Renal pelvis (tissue), 4 donors: ENCODE results near the gene B4GAT1. TPM values are rescaled to one million over a fixed set of nuclear protein-coding genes. Genes with fewer than 3 reads are reported as not detected.
"Not testable (repeated sequence)": the region's sequence is repeated elsewhere in the genome, so short reads cannot be mapped to it uniquely, and the experiment has no call there.

Experiments used
- DNase-seq: peaks from one replicate; pipeline ENCODE4 v3.0.0-alpha.2; 2013
- polyA plus RNA-seq, 3 donors: library from polyadenylated mRNA; unstranded; fragments of 120-200 nt; gene quantifications; one replicate each; pipeline ENCODE4 v1.2.1, GENCODE V29; 2013; ENCODE audit not compliant: insufficient read length in 3 of 3

Gene B4GAT1
- polyA plus RNA-seq, 3 donors, result 52.6 to 58.7 (median 56.2) TPM

- DNase-seq, result no peak
These were observed 18.5 kb upstream of the B4GAT1 start for GRCh38 chr11:66365711-66366619.

- no peak for DNase-seq
These were observed 17.7 kb upstream of the B4GAT1 start for GRCh38 chr11:66365166-66365565.

GRCh38 chr11:66363805-66364535, 16.5 kb upstream of the B4GAT1 start:
- no peak for DNase-seq

GRCh38 chr11:66363187-66363601, 15.8 kb upstream of the B4GAT1 start:
- DNase-seq, result no peak

- no peak for DNase-seq
These were observed 15.2 kb upstream of the B4GAT1 start for GRCh38 chr11:66362481-66363147.

- DNase-seq, result no peak
These were observed 14.1 kb upstream of the B4GAT1 start for GRCh38 chr11:66361502-66361941.

- DNase-seq, result no peak
These were observed 13.1 kb upstream of the B4GAT1 start for GRCh38 chr11:66360406-66361073.

- no peak for DNase-seq
These were observed 12.2 kb upstream of the B4GAT1 start for GRCh38 chr11:66359662-66360087.

- not testable (repeated sequence) for DNase-seq
These were observed 3.3 kb upstream of the B4GAT1 start for GRCh38 chr11:66350560-66351235.

- DNase-seq, result no peak
These were observed 1.6 kb upstream of the B4GAT1 start for GRCh38 chr11:66349084-66349386.

GRCh38 chr11:66346476-66347424, 679 bp downstream of the B4GAT1 start:
- DNase-seq, result no peak

- DNase-seq, result no peak
These were observed 2.1 kb downstream of the B4GAT1 start for GRCh38 chr11:66345316-66345649.

- DNase-seq, result peak; percentile 97
These were observed 2.7 kb downstream of the B4GAT1 start, which contains the start of gene BRMS1 for GRCh38 chr11:66344550-66345315. Gene BRMS1 (minus strand): TSS chr11:66345104. CDS start chr11:66342234, 2,870 bp downstream.

- DNase-seq, result no peak
These were observed 4.3 kb downstream of the B4GAT1 start for GRCh38 chr11:66343176-66343575.

- no peak for DNase-seq
These were observed 5.8 kb downstream of the B4GAT1 start for GRCh38 chr11:66341502-66342126.

GRCh38 chr11:66340596-66341501, 6.6 kb downstream of the B4GAT1 start:
- no peak for DNase-seq

- no peak for DNase-seq
These were observed 7.5 kb downstream of the B4GAT1 start for GRCh38 chr11:66339686-66340483.
